ENCODE data around the gene MIAT. TPM values are rescaled to one million over a fixed set of nuclear protein-coding genes. Genes with fewer than 3 reads are reported as not detected.

Gene MIAT
- total RNA-seq = 1 to 10 TPM; 1.2 to 4.4 TPM
- polyA plus RNA-seq (2013, experiment 1 of 2) = 208 TPM
- 156 TPM for polyA plus RNA-seq (2013, experiment 2 of 2)
- long read RNA-seq, experiment 1 = 0 reads
- long read RNA-seq, experiment 2 = 0 reads
- long read RNA-seq, experiment 3, full-length matches to known transcripts = 4 of 11 reads
- long read RNA-seq, experiment 3, partial matches to known transcripts = 1 of 11 reads
- long read RNA-seq, experiment 3, other reads (novel, unspliced or antisense) = 6 of 11 reads
- long read RNA-seq, experiment 4 = 0 reads

DNA sequence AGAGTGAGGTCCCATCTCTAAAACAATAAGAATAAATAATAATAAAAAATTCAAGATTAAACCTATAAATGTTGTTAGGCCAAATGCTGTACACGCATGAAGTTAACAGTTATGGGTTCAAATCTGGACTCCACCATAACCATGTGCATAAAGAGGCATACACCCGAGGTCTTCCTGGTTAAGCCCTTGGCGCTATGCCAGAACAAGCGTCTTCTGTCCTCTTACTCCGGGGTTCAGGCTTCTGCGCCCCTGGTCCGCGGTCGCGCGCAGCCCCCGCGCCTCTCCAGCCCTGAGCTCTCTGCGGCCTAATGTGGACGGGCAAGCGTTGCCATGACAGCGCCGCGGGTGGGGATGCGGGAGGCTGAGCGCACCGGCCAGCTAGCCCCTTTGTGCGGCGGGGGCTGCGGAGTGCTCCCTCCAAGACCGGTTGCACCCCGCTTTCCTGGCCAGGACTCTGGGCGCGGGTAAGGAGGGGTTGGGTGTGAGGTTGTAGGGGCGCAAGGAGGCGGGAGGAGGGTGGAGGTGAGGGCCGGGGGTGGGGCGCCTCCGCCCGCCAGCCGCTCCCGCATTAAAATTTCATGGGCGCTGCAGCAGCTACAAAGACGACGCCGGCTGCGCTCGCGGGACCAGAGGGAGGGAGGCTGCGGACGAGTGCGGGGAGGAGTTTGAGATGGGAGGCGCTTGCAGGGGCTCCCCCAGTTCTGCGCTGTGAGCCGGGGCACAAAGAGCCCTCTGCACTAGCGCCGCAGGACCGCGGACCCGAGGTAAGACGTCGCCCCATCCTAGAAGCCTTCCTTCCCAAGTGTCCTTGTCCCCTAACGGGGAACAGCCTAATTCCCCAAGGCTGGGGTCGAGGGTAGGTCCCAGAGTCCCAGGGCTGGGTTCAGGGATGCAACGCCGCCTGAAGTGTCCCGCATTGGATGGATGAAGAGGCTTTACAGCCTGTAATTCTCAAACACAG lies at the start of gene MIAT:
Gene MIAT (plus strand): TSS at position 698 of the 961 bp plus-strand sequence.
- H3K27ac ChIP-seq (ENCODE audit: low read depth, low read length) = peak within 1 kb of the TSS; percentile 90
- peak within 1 kb of the TSS; percentile 61 for H3K4me3 Mint-ChIP-seq
- DNase-seq = peak; percentile 85
- H3K4me1 Mint-ChIP-seq = peaks cover 24% of the 10 kb centered on the region
- H3K4me1 ChIP-seq (ENCODE audit: control insufficient read depth, insufficient read depth, low read length) = peaks cover 11% of the 10 kb centered on the region
- H3K27me3 Mint-ChIP-seq (ENCODE audit: insufficient read depth) = peaks cover 64% of the 10 kb centered on the region
- no peaks in the 10 kb centered on the region for H3K36me3 Mint-ChIP-seq (ENCODE audit: low read depth)
- H3K27ac Mint-ChIP-seq = no peak within 1 kb of the TSS
- H3K4me3 ChIP-seq (ENCODE audit: low read length) = peak within 1 kb of the TSS; percentile 74
- H3K9me3 Mint-ChIP-seq = no peaks in the 10 kb centered on the region
- no peaks in the 10 kb centered on the region for H3K9me3 ChIP-seq (ENCODE audit: control insufficient read depth, low read length)
- TF ChIP-seq, protein P1, sequence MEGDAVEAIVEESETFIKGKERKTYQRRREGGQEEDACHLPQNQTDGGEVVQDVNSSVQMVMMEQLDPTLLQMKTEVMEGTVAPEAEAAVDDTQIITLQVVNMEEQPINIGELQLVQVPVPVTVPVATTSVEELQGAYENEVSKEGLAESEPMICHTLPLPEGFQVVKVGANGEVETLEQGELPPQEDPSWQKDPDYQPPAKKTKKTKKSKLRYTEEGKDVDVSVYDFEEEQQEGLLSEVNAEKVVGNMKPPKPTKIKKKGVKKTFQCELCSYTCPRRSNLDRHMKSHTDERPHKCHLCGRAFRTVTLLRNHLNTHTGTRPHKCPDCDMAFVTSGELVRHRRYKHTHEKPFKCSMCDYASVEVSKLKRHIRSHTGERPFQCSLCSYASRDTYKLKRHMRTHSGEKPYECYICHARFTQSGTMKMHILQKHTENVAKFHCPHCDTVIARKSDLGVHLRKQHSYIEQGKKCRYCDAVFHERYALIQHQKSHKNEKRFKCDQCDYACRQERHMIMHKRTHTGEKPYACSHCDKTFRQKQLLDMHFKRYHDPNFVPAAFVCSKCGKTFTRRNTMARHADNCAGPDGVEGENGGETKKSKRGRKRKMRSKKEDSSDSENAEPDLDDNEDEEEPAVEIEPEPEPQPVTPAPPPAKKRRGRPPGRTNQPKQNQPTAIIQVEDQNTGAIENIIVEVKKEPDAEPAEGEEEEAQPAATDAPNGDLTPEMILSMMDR (conservative IDR thresholded peaks at IDR 0.05) = no peak
- H3K9ac ChIP-seq (ENCODE audit: extremely low read depth, low read length, poor library complexity, severe bottlenecking) = no peak within 1 kb of the TSS
- peaks cover 40% of the 10 kb centered on the region for H3K27me3 ChIP-seq (ENCODE audit: control insufficient read depth, insufficient read depth, low read length, poor library complexity, severe bottlenecking)
- no peaks in the 10 kb centered on the region for H3K36me3 ChIP-seq (ENCODE audit: control insufficient read depth, insufficient read depth, low read length)
- 8 to 18% methylated on average over 11 to 62 of the region's 62 CpGs for WGBS, 2 experiments (ENCODE audit: insufficient coverage in 1 of 2, insufficient read length in 1 of 2)

- H3K4me3 Mint-ChIP-seq = no peak overlapping the region
- DNase-seq = no peak
- 44% methylated on average over 2 of the region's 2 CpGs; no CpG with 5 or more reads in 1 of the 2 experiments for WGBS, 2 experiments (ENCODE audit: insufficient coverage in 1 of 2, insufficient read length in 1 of 2)
- Histone ChIP-seq H3K4me1 (ENCODE audit: control insufficient read depth, insufficient read depth, low read length) (peaks cover 3% of the 10 kb centered on the region), H3K4me3 (ENCODE audit: low read length) (no peak overlapping the region), H3K27me3 (ENCODE audit: control insufficient read depth, insufficient read depth, low read length, poor library complexity, severe bottlenecking) (no peaks in the 10 kb centered on the region), H3K36me3 (ENCODE audit: control insufficient read depth, insufficient read depth, low read length) (no peaks in the 10 kb centered on the region), H3K9me3 (ENCODE audit: control insufficient read depth, low read length) (no peaks in the 10 kb centered on the region), H3K9ac (ENCODE audit: extremely low read depth, low read length, poor library complexity, severe bottlenecking) (no peak overlapping the region), H3K27ac (ENCODE audit: low read depth, low read length) (no peak overlapping the region)
- H3K36me3 Mint-ChIP-seq (ENCODE audit: low read depth) = no peaks in the 10 kb centered on the region
- TF ChIP-seq, protein P1 (conservative IDR thresholded peaks at IDR 0.05) = no peak
- H3K27ac Mint-ChIP-seq = peak overlapping the region; percentile 26
- H3K4me1 Mint-ChIP-seq = peaks cover 20% of the 10 kb centered on the region
- H3K9me3 Mint-ChIP-seq = no peaks in the 10 kb centered on the region
- peaks cover 2% of the 10 kb centered on the region for H3K27me3 Mint-ChIP-seq (ENCODE audit: insufficient read depth)
Measured at GRCh38 chr22:26608129-26608528, 49.3 kb upstream of the MIAT start.

- H3K27me3 Mint-ChIP-seq (ENCODE audit: insufficient read depth) = peaks cover 2% of the 10 kb centered on the region
- peaks cover 26% of the 10 kb centered on the region for H3K4me1 Mint-ChIP-seq
- TF ChIP-seq, protein P1 (conservative IDR thresholded peaks at IDR 0.05) = no peak
- H3K27ac Mint-ChIP-seq = no peak overlapping the region
- no peaks in the 10 kb centered on the region for H3K36me3 ChIP-seq (ENCODE audit: control insufficient read depth, insufficient read depth, low read length)
- no peak overlapping the region for H3K4me3 Mint-ChIP-seq
- no peaks in the 10 kb centered on the region for H3K36me3 Mint-ChIP-seq (ENCODE audit: low read depth)
- no peaks in the 10 kb centered on the region for H3K9me3 ChIP-seq (ENCODE audit: control insufficient read depth, low read length)
- no peak overlapping the region for H3K27ac ChIP-seq (ENCODE audit: low read depth, low read length)
- peaks cover 4% of the 10 kb centered on the region for H3K4me1 ChIP-seq (ENCODE audit: control insufficient read depth, insufficient read depth, low read length)
- H3K9me3 Mint-ChIP-seq = no peaks in the 10 kb centered on the region
- H3K27me3 ChIP-seq (ENCODE audit: control insufficient read depth, insufficient read depth, low read length, poor library complexity, severe bottlenecking) = no peaks in the 10 kb centered on the region
- WGBS, 2 experiments (ENCODE audit: insufficient coverage in 1 of 2, insufficient read length in 1 of 2) = 93 to 95% methylated on average over 2 of the region's 2 CpGs
- H3K9ac ChIP-seq (ENCODE audit: extremely low read depth, low read length, poor library complexity, severe bottlenecking) = no peak overlapping the region
- no peak for DNase-seq
- no peak overlapping the region for H3K4me3 ChIP-seq (ENCODE audit: low read length)
Measured at GRCh38 chr22:26609287-26609686, 48.1 kb upstream of the MIAT start.
